Measurements from ENCODE around the gene PIK3R1.

GRCh38 chr5:68265822-68266395, 50.4 kb downstream of the PIK3R1 start:
- TF ChIP-seq YY1 (IDR thresholded peaks at IDR 0.05; ENCODE audit: low read depth) (no peak), USF1 (IDR thresholded peaks at IDR 0.05) (no peak), CEBPB (IDR thresholded peaks at IDR 0.05) (no peak), FOXM1 (IDR thresholded peaks at IDR 0.05; ENCODE audit: borderline replicate concordance, low read depth) (no peak)
